SU-DHL-6 (cell line): Measurements from ENCODE around the gene RLN3.
A peak's percentile ranks its signal among the peaks of the same experiment; 100 is the strongest.

Experiments
- H2AFZ ChIP-seq: fragments of 200-600 bp; sonication (generic); 2 replicates; pipeline ENCODE4 v1.6.1; 2014; ENCODE audit warnings: low read depth, mild to moderate bottlenecking, moderate library complexity, mixed read lengths, antibody characterized with exemption, low read length; ENCODE audit not compliant: severe bottlenecking
- H3F3A ChIP-seq: fragments of 200-600 bp; shearing (Covaris generic); 2 replicates; pipeline ENCODE4 v1.6.0; 2016; ENCODE audit warnings: antibody characterized with exemption, mild to moderate bottlenecking; ENCODE audit not compliant: insufficient read depth
- H3K27ac ChIP-seq: fragments of 200-600 bp; sonication (generic); 2 replicates; pipeline ENCODE4 v1.5.1; 2016; ENCODE audit warnings: low read depth, mild to moderate bottlenecking, low read length, moderate library complexity, mixed read lengths
- H3K27me3 ChIP-seq: fragments of 200-600 bp; sonication (generic), shearing (Covaris generic); 2 replicates; pipeline ENCODE4 v1.6.0; 2014; ENCODE audit warnings: mild to moderate bottlenecking, low read length
- H3K36me3 ChIP-seq: fragments of 200-600 bp; sonication (generic); 2 replicates; pipeline ENCODE4 v1.6.1; 2014; ENCODE audit warnings: mild to moderate bottlenecking, low read length, mixed read lengths
- H3K4me2 ChIP-seq: fragments of 300-600, 200-600 bp; shearing (Covaris generic), sonication (generic); 2 replicates; pipeline ENCODE4 v1.6.0; 2014; ENCODE audit warnings: low read length, low read depth, mild to moderate bottlenecking; ENCODE audit not compliant: poor library complexity, severe bottlenecking
- H3K4me3 ChIP-seq: fragments of 200-600 bp; sonication (generic); 2 replicates; pipeline ENCODE4 v1.5.1; 2014; ENCODE audit warnings: antibody characterized with exemption, low read length, mild to moderate bottlenecking, mixed read lengths; ENCODE audit not compliant: insufficient read depth, poor library complexity, severe bottlenecking
- H3K79me2 ChIP-seq: fragments of 200-600 bp; sonication (generic); 2 replicates; pipeline ENCODE4 v1.6.1; 2014; ENCODE audit warnings: mild to moderate bottlenecking, low read length, moderate library complexity; ENCODE audit not compliant: insufficient read depth
- H3K9ac ChIP-seq: fragments of 200-600 bp; sonication (generic); 2 replicates; pipeline ENCODE4 v1.7.0; 2014; ENCODE audit warnings: mild to moderate bottlenecking, low read length
- H3K9me2 ChIP-seq: fragments of 200-600 bp; sonication (generic); replicated peaks from 2 replicates; pipeline ENCODE4 v1.6.1; 2014; ENCODE audit warnings: low read length; ENCODE audit not compliant: insufficient read depth
- H3K9me3 ChIP-seq: fragments of 200-600 bp; sonication (generic); 2 replicates; pipeline ENCODE4 v1.6.1; 2014; ENCODE audit warnings: low read length, mixed read lengths; ENCODE audit not compliant: insufficient read depth
- H4K20me1 ChIP-seq: fragments of 200-600 bp; sonication (generic); 2 replicates; pipeline ENCODE4 v1.6.1; 2014; ENCODE audit warnings: low read depth, mild to moderate bottlenecking, antibody characterized with exemption, low read length, moderate library complexity, mixed read lengths
- CTCF ChIP-seq: fragments of 200-600 bp; sonication (generic); IDR thresholded peaks from one replicate; pipeline ENCODE4 v1.5.1; 2017; ENCODE audit warnings: antibody characterized with exemption, mild to moderate bottlenecking, low read length, moderate library complexity; ENCODE audit not compliant: insufficient read depth, poor library complexity, severe bottlenecking
- EZH2phosphoT487 ChIP-seq: fragments of 200-600 bp; sonication (generic), shearing (Covaris generic); conservative IDR thresholded peaks from 2 replicates; pipeline ENCODE4 v1.6.1; 2018; ENCODE audit warnings: mild to moderate bottlenecking, antibody characterized with exemption, low read length, moderate library complexity, mixed read lengths

The RLN3 gene

GRCh38 chr19:14000691-14001375 lies 27.1 kb upstream of the RLN3 start:
- H3K4me3 ChIP-seq = no peak overlapping the region
- H3K79me2 ChIP-seq = peaks cover 4% of the 10 kb centered on the region; the same call in 1 of the 2 replicates
- peaks cover 3% of the 10 kb centered on the region; the same call in 1 of the 2 replicates for H3K9me3 ChIP-seq
- H3K27me3 ChIP-seq = no peaks in the 10 kb centered on the region
- TF ChIP-seq EZH2phosphoT487 (no peak), CTCF (no peak)
- no peaks in the 10 kb centered on the region for H3K36me3 ChIP-seq
- no peaks in the 10 kb centered on the region for H4K20me1 ChIP-seq
- peaks cover 19% of the 10 kb centered on the region for H3F3A ChIP-seq
- H3K27ac ChIP-seq = no peak overlapping the region
- no peak overlapping the region for H3K9ac ChIP-seq
- no peaks in the 10 kb centered on the region for H3K9me2 ChIP-seq
- no peak overlapping the region for H2AFZ ChIP-seq
- no peak overlapping the region for H3K4me2 ChIP-seq

- Histone ChIP-seq H4K20me1 (no peaks in the 10 kb centered on the region), H3K27ac (peak overlapping the region; percentile 75), H3K79me2 (peaks cover 4% of the 10 kb centered on the region; the same call in 1 of the 2 replicates), H3K4me3 (peak overlapping the region; percentile 15), H3K36me3 (no peaks in the 10 kb centered on the region), H3K9me3 (peaks cover 3% of the 10 kb centered on the region; the same call in 1 of the 2 replicates), H3K4me2 (peak overlapping the region; percentile 59), H2AFZ (peak overlapping the region; percentile 69), H3K9ac (peak overlapping the region; percentile 43), H3K9me2 (no peaks in the 10 kb centered on the region), H3F3A (peaks cover 19% of the 10 kb centered on the region), H3K27me3 (no peaks in the 10 kb centered on the region)
- TF ChIP-seq CTCF (no peak), EZH2phosphoT487 (no peak)
These were observed 25.2 kb upstream of the RLN3 start for GRCh38 chr19:14002571-14003250.

- H3K9me2 ChIP-seq = no peaks in the 10 kb centered on the region
- H3K79me2 ChIP-seq = peaks cover 4% of the 10 kb centered on the region; the same call in 1 of the 2 replicates
- TF ChIP-seq EZH2phosphoT487 (no peak), CTCF (no peak)
- H3K27ac ChIP-seq = peak overlapping the region; percentile 75
- peak overlapping the region; percentile 43 for H3K9ac ChIP-seq
- peak overlapping the region; percentile 69 for H2AFZ ChIP-seq
- H3K4me3 ChIP-seq = peak overlapping the region; percentile 15
- H4K20me1 ChIP-seq = no peaks in the 10 kb centered on the region
- H3K4me2 ChIP-seq = peak overlapping the region; percentile 59
- no peaks in the 10 kb centered on the region for H3K36me3 ChIP-seq
- peaks cover 23% of the 10 kb centered on the region for H3F3A ChIP-seq
- H3K27me3 ChIP-seq = no peaks in the 10 kb centered on the region
- H3K9me3 ChIP-seq = peaks cover 3% of the 10 kb centered on the region; the same call in 1 of the 2 replicates
These were observed 24.5 kb upstream of the RLN3 start for GRCh38 chr19:14003251-14004055.
